T-cell (primary cell): ENCODE measurements around the gene DCN. TPM values are rescaled to one million over a fixed set of nuclear protein-coding genes. Genes with fewer than 3 reads are reported as not detected.

Source experiments
- ATAC-seq, 4 experiments: fragments of 200-7000 bp in 3 of 4; fragments of 150-1000 bp in 1 of 4; cut with Tn5 transposase; replicated peaks in 1 of 4; 1 replicate in 3 of 4; 2 replicates in 1 of 4; pipeline ENCODE4 v1.10.0; 2021; ENCODE audit warnings: moderate library complexity in 3 of 4, mild to moderate bottlenecking in 2 of 4, moderate number of reproducible peaks in 1 of 4
- CTCF ChIA-PET, 2 donors: fragments of 300-600 bp; sonication (Branson Sonifier 250); formaldehyde crosslinking; loops; one replicate each; lab custom pipeline; 2022; ENCODE audit warnings: antibody characterized with exemption in 2 of 2; lab: Charles Lee
- POLR2A ChIA-PET, 2 donors: fragments of 300-600 bp; sonication (Branson Sonifier 250); formaldehyde crosslinking; loops; one replicate each; lab custom pipeline; 2022; ENCODE audit warnings: antibody characterized with exemption in 2 of 2; lab: Charles Lee
- DNase-seq, 35 experiments: peaks; one replicate each; pipeline versions ENCODE4 v3.0.0 to v3.0.0-alpha.2; 2013 to 2023
- H3K27ac ChIP-seq: one replicate; pipeline ENCODE4 v1.5.1; 2013; ENCODE audit warnings: low read length
- H3K27me3 ChIP-seq, 2 experiments: replicated peaks in 1 of 2; 1 replicate in 1 of 2; 2 replicates in 1 of 2; pipeline versions ENCODE4 v1.6.1 to v1.7.0; 2013; ENCODE audit warnings: low read length in 1 of 2, mixed read lengths in 1 of 2; ENCODE audit not compliant: control insufficient read depth in 2 of 2, insufficient read depth in 2 of 2; ENCODE audit errors: extremely low read depth in 1 of 2
- H3K36me3 ChIP-seq, 2 donors: 1 replicate in 1 of 2; 2 replicates in 1 of 2; pipeline versions ENCODE4 v1.6.1 to v1.7.0; 2013; ENCODE audit warnings: low read length in 1 of 2; ENCODE audit not compliant: control insufficient read depth in 2 of 2, insufficient read depth in 1 of 2; ENCODE audit errors: extremely low read depth in 1 of 2
- H3K4me1 ChIP-seq, 2 experiments: 1 replicate in 1 of 2; 2 replicates in 1 of 2; pipeline versions ENCODE4 v1.6.1 to v1.7.0; 2013; ENCODE audit warnings: low read length in 2 of 2, mixed read lengths in 1 of 2; ENCODE audit not compliant: insufficient read depth in 2 of 2, control insufficient read depth in 1 of 2; ENCODE audit errors: extremely low read depth in 1 of 2
- H3K4me3 ChIP-seq, 2 donors: 1 replicate in 1 of 2; 2 replicates in 1 of 2; pipeline versions ENCODE4 v1.5.1 to v1.7.0; 2013; ENCODE audit warnings: mild to moderate bottlenecking in 2 of 2, low read length in 1 of 2, moderate library complexity in 1 of 2; ENCODE audit not compliant: control insufficient read depth in 1 of 2; ENCODE audit errors: extremely low read depth in 1 of 2
- H3K9me3 ChIP-seq: 2 replicates; pipeline ENCODE4 v1.7.0; 2013
- H3K27ac Mint-ChIP-seq, 2 donors: one replicate each; pipeline ENCODE4 v1.8.0; 2020 to 2021; ENCODE audit warnings: mild to moderate bottlenecking in 2 of 2, mixed read lengths in 2 of 2
- H3K27me3 Mint-ChIP-seq, 2 donors: one replicate each; pipeline ENCODE4 v1.8.0; 2021 to 2022; ENCODE audit warnings: mixed read lengths in 2 of 2
- H3K36me3 Mint-ChIP-seq: one replicate; pipeline ENCODE4 v1.8.0; 2021; ENCODE audit warnings: mixed read lengths
- H3K4me1 Mint-ChIP-seq, 3 donors: one replicate each; pipeline ENCODE4 v1.8.0; 2020 to 2022; ENCODE audit warnings: mixed read lengths in 3 of 3, mild to moderate bottlenecking in 1 of 3
- H3K4me3 Mint-ChIP-seq, 3 donors: one replicate each; pipeline ENCODE4 v1.8.0; 2020 to 2022; ENCODE audit warnings: mild to moderate bottlenecking in 3 of 3, mixed read lengths in 3 of 3, moderate library complexity in 3 of 3
- H3K9me3 Mint-ChIP-seq, 3 donors: one replicate each; pipeline ENCODE4 v1.8.0; 2020 to 2022; ENCODE audit warnings: mixed read lengths in 3 of 3
- WGBS: methylation state at CpG from one replicate; pipeline ENCODE4 v1.1.5; 2013; ENCODE audit warnings: missing lambda C conversion rate; ENCODE audit not compliant: insufficient coverage; 5-methylcytosine and 5-hydroxymethylcytosine counted together
- total RNA-seq, 35 experiments: library from RNA in 6 of 35; stranded (reverse) in 6 of 35; fragments of 120-200 nt in 1 of 35; gene quantifications; one replicate each; pipeline versions ENCODE4 v1.2.1 to v1.2.4 and lab custom pipeline; 2013 to 2026

Gene DCN
- total RNA-seq, 5 donors from 2014 or later (not counting 1 experiment from before 2014, with no cell fraction given) = 3.4 to 6.9 (median 6.8) TPM; not detected in 2

DNA sequence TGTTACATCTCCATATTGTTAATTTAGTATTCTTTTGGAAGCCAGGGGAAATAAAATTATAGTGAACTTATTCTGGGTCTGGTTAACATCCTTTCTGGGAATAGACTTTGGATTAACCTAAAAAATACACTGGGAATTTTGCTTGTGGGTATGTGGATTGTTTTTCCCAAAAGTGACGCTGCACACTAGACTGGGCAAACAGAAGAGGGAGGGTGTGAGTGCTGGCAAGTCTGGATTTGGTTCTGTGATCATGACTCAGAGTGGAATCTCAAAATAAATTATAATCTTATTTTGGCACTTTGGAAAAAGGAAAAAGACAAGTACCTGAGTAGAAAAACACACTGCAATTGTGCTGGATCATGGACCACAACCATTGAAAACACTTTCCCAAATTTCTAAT lies 56.1 kb downstream of the DCN start:
- Mint-ChIP-seq H3K4me3 (no peak overlapping the region), H3K36me3 (no peaks in the 10 kb centered on the region), H3K4me1 (no peaks in the 10 kb centered on the region), H3K27me3 (peaks cover 0 to 3% of the 10 kb centered on the region in 2 donors), H3K9me3 (no peaks in the 10 kb centered on the region), H3K27ac (no peak overlapping the region)
- H3K9me3 ChIP-seq = no peaks in the 10 kb centered on the region
- no peaks in the 10 kb centered on the region for H3K27me3 ChIP-seq
- no CpG with 5 or more reads among the region's 1 CpG for whole genome bisulfite sequencing
- H3K27ac ChIP-seq = no peak overlapping the region
- no peaks in the 10 kb centered on the region for H3K36me3 ChIP-seq
- no peak overlapping the region for H3K4me3 ChIP-seq
- ChIA-PET POLR2A (no interaction called here), CTCF (no interaction called here)
- DNase-seq = no peak
- no peaks in the 10 kb centered on the region for H3K4me1 ChIP-seq
- ATAC-seq = no peak

DNA sequence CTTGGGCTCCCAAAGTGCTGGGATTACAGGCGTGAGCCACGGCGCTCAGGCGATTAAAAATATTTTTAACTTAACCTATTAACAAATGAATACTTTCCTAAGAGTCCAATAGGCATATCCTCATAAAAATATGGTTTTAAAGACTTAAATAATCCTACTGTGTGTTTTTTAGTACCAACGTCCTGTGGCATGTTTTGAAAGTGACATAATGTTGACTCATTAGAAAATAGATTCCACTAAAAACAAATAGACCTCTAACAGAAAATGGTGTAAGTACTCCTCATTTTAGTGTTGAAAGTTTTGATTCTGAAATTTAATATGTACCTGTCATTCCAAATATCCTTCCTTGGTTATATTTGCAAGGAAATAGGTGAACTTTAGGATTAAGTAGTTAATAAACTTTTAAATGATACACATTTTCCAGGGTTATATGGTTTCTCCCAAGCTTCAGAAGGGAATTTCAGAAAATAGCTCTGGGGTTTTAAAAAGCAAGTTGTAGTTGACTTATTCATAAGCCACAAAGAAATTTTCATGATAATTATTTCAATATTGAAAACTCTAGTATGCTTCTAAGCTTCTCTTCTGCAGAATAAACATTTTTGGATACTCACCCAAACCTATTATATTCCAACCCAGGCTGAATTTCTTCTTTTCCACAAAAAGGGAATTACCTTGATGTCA lies 59.2 kb downstream of the DCN start:
- ChIA-PET POLR2A (no interaction called here), CTCF (no interaction called here)
- H3K4me3 Mint-ChIP-seq = no peak overlapping the region
- no peaks in the 10 kb centered on the region for H3K36me3 ChIP-seq
- no peaks in the 10 kb centered on the region for H3K9me3 Mint-ChIP-seq
- H3K27me3 ChIP-seq = no peaks in the 10 kb centered on the region
- DNase-seq (no peak), ATAC-seq (no peak)
- H3K27me3 Mint-ChIP-seq = peaks cover 0 to 7% of the 10 kb centered on the region in 2 donors
- no peaks in the 10 kb centered on the region for H3K36me3 Mint-ChIP-seq
- no peak overlapping the region for H3K27ac Mint-ChIP-seq
- H3K4me1 ChIP-seq = no peaks in the 10 kb centered on the region
- no peaks in the 10 kb centered on the region for H3K4me1 Mint-ChIP-seq
- H3K9me3 ChIP-seq = no peaks in the 10 kb centered on the region
- H3K4me3 ChIP-seq = no peak overlapping the region
- H3K27ac ChIP-seq = no peak overlapping the region
- no CpG with 5 or more reads among the region's 5 CpGs for WGBS

DNA sequence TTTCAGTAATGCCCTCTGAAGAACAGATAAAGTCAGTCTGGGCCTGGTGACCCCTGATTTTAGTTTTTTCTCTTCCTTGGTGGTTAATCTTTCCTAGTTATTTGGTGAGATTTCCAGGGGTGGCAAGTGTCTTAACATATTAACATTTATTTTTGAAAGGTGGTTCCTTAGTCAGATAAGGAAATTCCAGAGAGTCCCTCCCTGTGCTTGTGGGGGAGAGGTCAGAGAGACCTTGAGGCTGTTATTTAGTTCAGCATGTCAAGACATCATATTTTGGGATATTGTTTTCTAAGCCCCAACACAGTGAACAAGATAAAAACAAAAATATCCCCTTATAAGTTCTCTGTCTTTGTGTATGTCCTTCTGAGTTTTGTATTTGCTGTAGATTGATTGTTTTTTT lies 61.8 kb downstream of the DCN start:
- Mint-ChIP-seq H3K4me3 (no peak overlapping the region), H3K36me3 (no peaks in the 10 kb centered on the region), H3K27ac (no peak overlapping the region), H3K27me3 (peaks cover 0 to 4% of the 10 kb centered on the region in 2 donors), H3K4me1 (no peaks in the 10 kb centered on the region), H3K9me3 (no peaks in the 10 kb centered on the region)
- ATAC-seq = no peak
- Histone ChIP-seq H3K9me3 (no peaks in the 10 kb centered on the region), H3K4me3 (no peak overlapping the region), H3K36me3 (no peaks in the 10 kb centered on the region), H3K27me3 (no peaks in the 10 kb centered on the region), H3K27ac (no peak overlapping the region), H3K4me1 (no peaks in the 10 kb centered on the region)
- ChIA-PET POLR2A (no interaction called here), CTCF (no interaction called here)
- no peak for DNase-seq

DNA sequence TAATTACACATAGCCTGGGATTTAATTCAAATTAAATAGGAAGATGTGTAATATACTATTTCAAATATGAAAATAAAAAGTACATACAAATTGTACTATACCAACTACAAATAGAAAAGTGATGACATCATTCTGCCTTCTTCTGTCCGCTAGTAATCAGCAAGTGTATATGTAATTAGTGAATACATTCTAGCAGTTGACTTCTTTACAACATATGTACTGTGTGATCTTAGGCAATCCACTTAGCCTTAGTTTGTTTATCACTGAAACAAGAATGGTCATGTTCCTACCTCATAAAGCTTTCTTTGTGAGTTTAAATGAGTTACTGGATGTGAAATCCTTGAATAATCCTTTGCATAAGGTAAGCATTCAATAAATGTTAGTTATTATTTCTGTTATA lies 63.5 kb downstream of the DCN start:
- Mint-ChIP-seq H3K9me3 (no peaks in the 10 kb centered on the region), H3K36me3 (no peaks in the 10 kb centered on the region), H3K27me3 (peaks cover 0 to 4% of the 10 kb centered on the region in 2 donors), H3K27ac (no peak overlapping the region), H3K4me3 (no peak overlapping the region), H3K4me1 (no peaks in the 10 kb centered on the region)
- Histone ChIP-seq H3K27me3 (no peaks in the 10 kb centered on the region), H3K4me1 (no peaks in the 10 kb centered on the region), H3K4me3 (no peak overlapping the region), H3K9me3 (no peaks in the 10 kb centered on the region), H3K36me3 (no peaks in the 10 kb centered on the region), H3K27ac (no peak overlapping the region)
- no peak for DNase-seq
- ChIA-PET CTCF (interaction anchor here in 1 of 2 donors (1.1 kb wide), 1 partner anchor 11 kb away, joined by 3 read pairs; no protein-coding TSS in a partner anchor), POLR2A (no interaction called here)
- ATAC-seq = no peak
- WGBS = no CpG with 5 or more reads among the region's 1 CpG

DNA sequence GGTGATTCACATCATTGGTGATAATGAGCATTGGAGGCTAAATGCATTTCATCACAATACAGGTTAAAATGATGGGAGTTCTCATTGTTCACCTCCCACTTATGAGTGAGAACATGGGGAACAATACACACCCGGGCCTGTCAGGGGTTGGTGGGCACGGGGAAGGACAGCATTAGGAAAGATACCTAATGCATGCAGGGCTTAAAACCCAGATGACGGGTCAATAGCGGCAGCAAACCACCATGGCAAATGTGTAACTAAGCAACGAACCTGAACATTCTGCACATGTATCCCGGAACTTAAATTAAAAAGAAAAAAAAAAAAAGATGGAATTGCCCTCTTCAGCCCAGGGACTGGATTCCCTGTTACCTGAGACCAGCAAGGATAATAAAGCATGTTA lies 69.0 kb downstream of the DCN start:
- ChIA-PET POLR2A (no interaction called here), CTCF (no interaction called here)
- no peaks in the 10 kb centered on the region for H3K9me3 Mint-ChIP-seq
- no peak overlapping the region for H3K27ac ChIP-seq
- no peak overlapping the region for H3K4me3 Mint-ChIP-seq
- no peaks in the 10 kb centered on the region for H3K27me3 ChIP-seq
- no peaks in the 10 kb centered on the region for H3K4me1 ChIP-seq
- 86% methylated on average over 5 of the region's 6 CpGs for WGBS
- DNase-seq (no peak), ATAC-seq (no peak)
- H3K27ac Mint-ChIP-seq = no peak overlapping the region
- no peaks in the 10 kb centered on the region for H3K36me3 Mint-ChIP-seq
- no peaks in the 10 kb centered on the region for H3K36me3 ChIP-seq
- H3K27me3 Mint-ChIP-seq = peaks cover 0 to 3% of the 10 kb centered on the region in 2 donors
- no peak overlapping the region for H3K4me3 ChIP-seq
- no peaks in the 10 kb centered on the region for H3K4me1 Mint-ChIP-seq
- no peaks in the 10 kb centered on the region for H3K9me3 ChIP-seq

DNA sequence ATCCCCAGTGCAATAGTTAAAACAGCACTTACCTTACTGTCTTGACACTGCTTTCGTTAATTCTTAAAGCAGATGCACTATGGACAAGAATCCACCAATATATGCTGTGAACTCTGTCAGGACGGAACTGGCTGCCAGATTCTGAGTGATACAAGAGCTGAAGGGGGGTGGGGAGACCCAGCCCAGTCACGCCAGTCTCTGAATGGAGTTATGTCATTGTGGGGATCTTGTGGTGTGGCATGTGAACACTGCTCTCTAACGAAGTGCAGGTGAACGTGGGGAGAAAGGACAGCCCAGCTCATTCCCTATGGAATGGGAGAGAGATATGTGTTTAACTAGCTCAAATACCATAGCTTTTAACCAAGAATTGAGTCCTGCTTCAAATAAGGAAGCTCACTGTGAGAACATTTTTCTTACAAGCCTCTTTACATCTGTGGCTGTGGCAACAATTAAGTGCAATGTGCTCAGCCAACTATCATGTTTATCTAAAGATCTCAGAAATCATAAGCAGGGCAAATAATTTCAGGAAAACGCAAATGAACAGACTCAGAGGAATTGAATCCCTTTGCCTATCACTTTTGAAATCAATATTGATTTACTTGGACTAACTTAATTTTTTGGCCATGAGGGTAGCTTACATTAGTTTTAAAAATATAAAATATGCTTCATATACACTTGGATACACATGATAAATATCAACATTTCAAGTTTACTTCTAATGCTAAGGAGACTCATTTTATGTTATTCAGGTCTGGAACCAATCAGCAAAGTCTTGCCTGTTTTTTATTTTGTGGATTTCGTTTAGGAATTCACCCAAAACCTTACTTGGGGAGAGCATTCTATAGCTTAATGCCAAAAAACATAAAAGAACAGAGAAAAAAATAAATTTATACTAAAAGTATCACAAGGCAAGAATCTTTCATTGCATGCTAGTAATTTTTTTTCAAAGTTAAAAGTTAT lies 71.0 kb downstream of the DCN start, which contains the start of gene LUM:
Gene LUM (minus strand): TSS at position 129 of the 960 bp plus-strand sequence. CDS start 2,515 bp downstream, outside the sequence.
- Histone ChIP-seq H3K36me3 (no peaks in the 10 kb centered on the region), H3K27ac (no peak within 1 kb of the TSS), H3K4me3 (no peak within 1 kb of the TSS), H3K4me1 (no peaks in the 10 kb centered on the region), H3K27me3 (no peaks in the 10 kb centered on the region), H3K9me3 (no peaks in the 10 kb centered on the region)
- Mint-ChIP-seq H3K27me3 (peaks cover 0 to 3% of the 10 kb centered on the region in 2 donors), H3K9me3 (no peaks in the 10 kb centered on the region), H3K36me3 (no peaks in the 10 kb centered on the region), H3K4me3 (no peak within 1 kb of the TSS), H3K4me1 (no peaks in the 10 kb centered on the region), H3K27ac (no peak within 1 kb of the TSS)
- 69% methylated on average over 2 of the region's 7 CpGs for WGBS
- ATAC-seq = no peak
- no peak for DNase-seq
- POLR2A ChIA-PET = no interaction called here
- CTCF ChIA-PET = interaction anchor here in 1 of 2 donors (0.6 kb wide), 1 partner anchor 10 kb away, joined by 3 read pairs; no protein-coding TSS in a partner anchor
